ENCODE measurements around the gene MTG1. TPM values are rescaled to one million over a fixed set of nuclear protein-coding genes. Genes with fewer than 3 reads are reported as not detected.
"Not testable (repeated sequence)": the region's sequence is repeated elsewhere in the genome, so short reads cannot be mapped to it uniquely, and the experiment has no call there.

MTG1 gene
- total and polyA plus RNA-seq, 4 donors, result 23.4 to 91.2 (median 42.8) TPM

- no peak overlapping the region for H3K4me3 ChIP-seq (ENCODE audit: low read depth, low read length)
- no peak for DNase-seq (ENCODE audit: low read depth in 4 of 6, low spot score in 6 of 6)
- H3K27me3 ChIP-seq (ENCODE audit: control insufficient read depth, insufficient read depth, low read length), result no peaks in the 10 kb centered on the region
- no peaks in the 10 kb centered on the region for H3K9me3 ChIP-seq (ENCODE audit: control insufficient read depth, insufficient read depth, low read length)
- no peak overlapping the region for H3K27ac ChIP-seq (ENCODE audit: low read depth, low read length)
- no peaks in the 10 kb centered on the region for H3K36me3 ChIP-seq (ENCODE audit: control insufficient read depth, insufficient read depth, low read length)
- 84% methylated on average over 10 of the region's 11 CpGs for WGBS (ENCODE audit: insufficient coverage)
- H3K4me1 ChIP-seq (ENCODE audit: control insufficient read depth, insufficient read depth, low read length), result no peaks in the 10 kb centered on the region
Observed at GRCh38 chr10:133438711-133439273, 44.8 kb downstream of the MTG1 start.

- H3K36me3 ChIP-seq (ENCODE audit: control insufficient read depth, insufficient read depth, low read length), result no peaks in the 10 kb centered on the region
- no peaks in the 10 kb centered on the region for H3K4me1 ChIP-seq (ENCODE audit: control insufficient read depth, insufficient read depth, low read length)
- no peak overlapping the region for H3K4me3 ChIP-seq (ENCODE audit: low read depth, low read length)
- no peaks in the 10 kb centered on the region for H3K9me3 ChIP-seq (ENCODE audit: control insufficient read depth, insufficient read depth, low read length)
- H3K27me3 ChIP-seq (ENCODE audit: control insufficient read depth, insufficient read depth, low read length), result no peaks in the 10 kb centered on the region
- no peak for DNase-seq (ENCODE audit: low read depth in 4 of 6, low spot score in 6 of 6)
- 82% methylated on average over 24 of the region's 25 CpGs for WGBS (ENCODE audit: insufficient coverage)
- no peak overlapping the region for H3K27ac ChIP-seq (ENCODE audit: low read depth, low read length)
Observed at GRCh38 chr10:133439517-133440461, 45.8 kb downstream of the MTG1 start.

- Histone ChIP-seq H3K9me3 (ENCODE audit: control insufficient read depth, insufficient read depth, low read length) (no peaks in the 10 kb centered on the region), H3K27me3 (ENCODE audit: control insufficient read depth, insufficient read depth, low read length) (no peaks in the 10 kb centered on the region), H3K4me1 (ENCODE audit: control insufficient read depth, insufficient read depth, low read length) (no peaks in the 10 kb centered on the region), H3K36me3 (ENCODE audit: control insufficient read depth, insufficient read depth, low read length) (no peaks in the 10 kb centered on the region), H3K27ac (ENCODE audit: low read depth, low read length) (no peak overlapping the region), H3K4me3 (ENCODE audit: low read depth, low read length) (no peak overlapping the region)
- no peak for DNase-seq (ENCODE audit: low read depth in 4 of 6, low spot score in 6 of 6)
- WGBS (ENCODE audit: insufficient coverage), result 92% methylated on average over 18 of the region's 18 CpGs
Observed at GRCh38 chr10:133440633-133441285, 46.8 kb downstream of the MTG1 start.

GRCh38 chr10:133441356-133441755, 47.4 kb downstream of the MTG1 start:
- DNase-seq (ENCODE audit: low read depth in 4 of 6, low spot score in 6 of 6); H3K36me3 ChIP-seq (ENCODE audit: control insufficient read depth, insufficient read depth, low read length); H3K9me3 ChIP-seq (ENCODE audit: control insufficient read depth, insufficient read depth, low read length); H3K27me3 ChIP-seq (ENCODE audit: control insufficient read depth, insufficient read depth, low read length); H3K27ac ChIP-seq (ENCODE audit: low read depth, low read length); H3K4me1 ChIP-seq (ENCODE audit: control insufficient read depth, insufficient read depth, low read length); H3K4me3 ChIP-seq (ENCODE audit: low read depth, low read length): not testable (repeated sequence)
- WGBS (ENCODE audit: insufficient coverage), result 88% methylated on average over 9 of the region's 21 CpGs

- H3K27me3 ChIP-seq (ENCODE audit: control insufficient read depth, insufficient read depth, low read length), result no peaks in the 10 kb centered on the region
- H3K9me3 ChIP-seq (ENCODE audit: control insufficient read depth, insufficient read depth, low read length), result no peaks in the 10 kb centered on the region
- no peak overlapping the region for H3K4me3 ChIP-seq (ENCODE audit: low read depth, low read length)
- DNase-seq (ENCODE audit: low read depth in 4 of 6, low spot score in 6 of 6), result no peak
- no peaks in the 10 kb centered on the region for H3K36me3 ChIP-seq (ENCODE audit: control insufficient read depth, insufficient read depth, low read length)
- no peaks in the 10 kb centered on the region for H3K4me1 ChIP-seq (ENCODE audit: control insufficient read depth, insufficient read depth, low read length)
- 85% methylated on average over 10 of the region's 12 CpGs for WGBS (ENCODE audit: insufficient coverage)
- no peak overlapping the region for H3K27ac ChIP-seq (ENCODE audit: low read depth, low read length)
Observed at GRCh38 chr10:133441780-133442179, 47.8 kb downstream of the MTG1 start.

- H3K4me3 ChIP-seq (ENCODE audit: low read depth, low read length), result no peak overlapping the region
- H3K27ac ChIP-seq (ENCODE audit: low read depth, low read length), result no peak overlapping the region
- H3K36me3 ChIP-seq (ENCODE audit: control insufficient read depth, insufficient read depth, low read length), result no peaks in the 10 kb centered on the region
- H3K27me3 ChIP-seq (ENCODE audit: control insufficient read depth, insufficient read depth, low read length), result no peaks in the 10 kb centered on the region
- no peaks in the 10 kb centered on the region for H3K4me1 ChIP-seq (ENCODE audit: control insufficient read depth, insufficient read depth, low read length)
- H3K9me3 ChIP-seq (ENCODE audit: control insufficient read depth, insufficient read depth, low read length), result no peaks in the 10 kb centered on the region
- DNase-seq (ENCODE audit: low read depth in 4 of 6, low spot score in 6 of 6), result no peak
- 78% methylated on average over 23 of the region's 23 CpGs for WGBS (ENCODE audit: insufficient coverage)
Observed at GRCh38 chr10:133442191-133442966, 48.4 kb downstream of the MTG1 start.

- H3K4me1 ChIP-seq (ENCODE audit: control insufficient read depth, insufficient read depth, low read length), result no peaks in the 10 kb centered on the region
- H3K27me3 ChIP-seq (ENCODE audit: control insufficient read depth, insufficient read depth, low read length), result no peaks in the 10 kb centered on the region
- H3K36me3 ChIP-seq (ENCODE audit: control insufficient read depth, insufficient read depth, low read length), result no peaks in the 10 kb centered on the region
- no peak for DNase-seq (ENCODE audit: low read depth in 4 of 6, low spot score in 6 of 6)
- no peak overlapping the region for H3K4me3 ChIP-seq (ENCODE audit: low read depth, low read length)
- 84% methylated on average over 15 of the region's 16 CpGs for WGBS (ENCODE audit: insufficient coverage)
- no peak overlapping the region for H3K27ac ChIP-seq (ENCODE audit: low read depth, low read length)
- peaks cover 4% of the 10 kb centered on the region for H3K9me3 ChIP-seq (ENCODE audit: control insufficient read depth, insufficient read depth, low read length)
Observed at GRCh38 chr10:133442967-133443924, 49.3 kb downstream of the MTG1 start.

GRCh38 chr10:133444342-133445267, 50.6 kb downstream of the MTG1 start:
- Histone ChIP-seq H3K4me1 (ENCODE audit: control insufficient read depth, insufficient read depth, low read length) (no peaks in the 10 kb centered on the region), H3K36me3 (ENCODE audit: control insufficient read depth, insufficient read depth, low read length) (no peaks in the 10 kb centered on the region), H3K4me3 (ENCODE audit: low read depth, low read length) (no peak overlapping the region), H3K27me3 (ENCODE audit: control insufficient read depth, insufficient read depth, low read length) (no peaks in the 10 kb centered on the region), H3K27ac (ENCODE audit: low read depth, low read length) (no peak overlapping the region), H3K9me3 (ENCODE audit: control insufficient read depth, insufficient read depth, low read length) (peaks cover 11% of the 10 kb centered on the region)
- no peak for DNase-seq (ENCODE audit: low read depth in 4 of 6, low spot score in 6 of 6)
- 89% methylated on average over 10 of the region's 12 CpGs for WGBS (ENCODE audit: insufficient coverage)
